Heart left ventricle (tissue), 16 donors: Measurements from ENCODE around the gene IQGAP2. TPM values are rescaled to one million over a fixed set of nuclear protein-coding genes. Genes with fewer than 3 reads are reported as not detected.

Experiments
- ATAC-seq, 4 donors: fragments of 200-7000 bp; cut with Tn5 transposase; one replicate each; pipeline ENCODE4 v1.9.1; 2020 to 2022; ENCODE audit warnings: moderate library complexity in 4 of 4, mild to moderate bottlenecking in 3 of 4, moderate number of reproducible peaks in 1 of 4
- DNase-seq, 5 donors: peaks; one replicate each; pipeline ENCODE4 v3.0.0-alpha.2; 2020
- H3K27ac ChIP-seq, 12 donors: fragments of 200-600 bp; sonication (generic) in 4 of 12; one replicate each; pipeline versions ENCODE4 v1.5.0 to v1.8.0; 2016 to 2022; ENCODE audit warnings: mild to moderate bottlenecking in 2 of 12
- H3K27me3 ChIP-seq, 9 donors: fragments of 200-600 bp; sonication (generic) in 2 of 9; one replicate each; pipeline versions ENCODE4 v1.5.1 to v1.8.0; 2016 to 2022; ENCODE audit warnings: mild to moderate bottlenecking in 3 of 9
- H3K36me3 ChIP-seq, 9 donors: fragments of 200-600 bp; sonication (generic) in 2 of 9; one replicate each; pipeline versions ENCODE4 v1.5.0 to v1.8.0; 2018 to 2022; ENCODE audit warnings: mild to moderate bottlenecking in 2 of 9
- H3K4me1 ChIP-seq, 12 donors: fragments of 200-600 bp; sonication (generic) in 4 of 12; one replicate each; pipeline versions ENCODE4 v1.5.0 to v1.8.0; 2016 to 2022; ENCODE audit warnings: mild to moderate bottlenecking in 3 of 12
- H3K4me3 ChIP-seq, 12 donors: fragments of 200-600 bp; sonication (generic) in 4 of 12; one replicate each; pipeline versions ENCODE4 v1.5.0 to v1.8.0; 2017 to 2022; ENCODE audit warnings: mild to moderate bottlenecking in 9 of 12, moderate library complexity in 4 of 12
- H3K9me3 ChIP-seq, 12 donors: fragments of 200-600 bp; sonication (generic) in 4 of 12; one replicate each; pipeline versions ENCODE4 v1.5.0 to v1.8.0; 2016 to 2022; ENCODE audit warnings: mild to moderate bottlenecking in 1 of 12
- CTCF ChIP-seq, 12 donors: fragments of 200-600 bp; sonication (generic) in 4 of 12; IDR thresholded peaks; one replicate each; pipeline versions ENCODE4 v1.5.0 to v1.8.0; 2018 to 2022; ENCODE audit warnings: antibody characterized with exemption in 12 of 12, mild to moderate bottlenecking in 5 of 12
- POLR2A ChIP-seq, 2 donors: fragments of 450-650 bp; IDR thresholded peaks; one replicate each; pipeline ENCODE4 v1.6.1; 2017; ENCODE audit warnings: antibody characterized with exemption in 2 of 2, mild to moderate bottlenecking in 2 of 2, moderate library complexity in 2 of 2
- WGBS, 4 donors: extraction: QIAGEN DNeasy Blood & Tissue Kit in 2 of 4; methylation state at CpG; one replicate each; pipeline versions ENCODE4 v1.1.5 to v1.1.7; 2013 to 2018; 5-methylcytosine and 5-hydroxymethylcytosine counted together
- intact Hi-C, 10 donors: fragments of 100-400 bp; cut with DNase I; formaldehyde crosslinking; loops; one replicate each; pipeline versions ENCODE4 v1.11.1 to v1.14.2; 2022
- polyA plus RNA-seq, 2 donors: library from polyadenylated mRNA; stranded (reverse); fragments of 200-250 nt; gene quantifications; one replicate each; pipeline ENCODE4 v1.2.3, GENCODE V29; 2013
- total RNA-seq, 9 donors: library from RNA; depleted of rRNA in 2 of 9; stranded (reverse); fragments of >200 nt in 2 of 9; fragmentation: NEBNext Ultra II Directional in 3 of 9; extraction: Animal tissue kit (Norgen Biotek cat#: 25700) in 3 of 9; gene quantifications; one replicate each; pipeline versions ENCODE4 v1.1.0 to v1.2.4, GENCODE V29; 2016 to 2023
- donor health status: ischemic (EF 13 %, LVEDD 7.1; RV severe dilation, severe dysfunction).
- donor health status: healthy with polysubstance abuse.
- donor health status: DM: no; HTN: yes; CAD: no.
- donor health status: DM: no; HTN: no; CAD: no.
- donor health status: ischemic (EF 25% LVEDD 6.9; RV normal size, moderate dysfunction).
- donor health status: ischemic (EF 25% LVEDD 5.7; RV mildly dilated, moderate dysfunction).
- donor health status: healthy.
- donor health status: DM: yes; HTN: yes; CAD: no.
- donor health status: ischemic (EF 35%, LVEDD 5.7; RV mildly dilated, moderate dysfunction).
- donor health status: nonischemic (EF 11% LVEDD 7.7; RV severe dilation, severe dysfunction).
- donor health status: DM: yes; HTN: yes; CAD: no.
- donor health status: PGD.
- donor health status: ischemic (EF 29% LVEDD 5.4; RV normal size, mild dysfunction).
- donor health status: nonischemic (EF 23%, LVEDD 6.1; RV moderate dilation, normal function).

The IQGAP2 gene
- total and polyA plus RNA-seq, 11 donors: 1.7 to 35.4 (median 6.1) TPM

- DNase-seq (no peak), ATAC-seq (no peak)
- Histone ChIP-seq H3K9me3 (no peaks in the 10 kb centered on the region), H3K27me3 (peaks cover 0 to 12% (median 4%) of the 10 kb centered on the region in 9 donors), H3K27ac (no peak overlapping the region), H3K4me3 (no peak overlapping the region), H3K36me3 (no peaks in the 10 kb centered on the region), H3K4me1 (peaks cover 0 to 37% (median 2%) of the 10 kb centered on the region in 12 donors)
- intact Hi-C loops: loop anchor here in 1 of 10 donors (10.0 kb wide), 1 partner anchor 177 kb away; no protein-coding TSS in a partner anchor
- 85 to 95% (median 93%) methylated on average over 7 of the region's 7 CpGs for WGBS, 4 donors
- TF ChIP-seq POLR2A (IDR thresholded peaks at IDR 0.05) (no peak), CTCF (IDR thresholded peaks at IDR 0.05) (no peak)
Observed at GRCh38 chr5:76408104-76408654, 5.1 kb downstream of the IQGAP2 start.

GRCh38 chr5:76412511-76412910 is 9.4 kb downstream of the IQGAP2 start:
- intact Hi-C loops: loop anchor here in 2 of 10 donors (5.0 to 10.0 kb wide), 2 partner anchors 130 to 182 kb away; no protein-coding TSS in a partner anchor
- DNase-seq (no peak), ATAC-seq (no peak)
- H3K9me3 ChIP-seq: no peaks in the 10 kb centered on the region
- peaks cover 0 to 10% (median 0%) of the 10 kb centered on the region in 12 donors for H3K4me1 ChIP-seq
- H3K27ac ChIP-seq: no peak overlapping the region
- TF ChIP-seq POLR2A (IDR thresholded peaks at IDR 0.05): no peak
- no peak for TF ChIP-seq CTCF (IDR thresholded peaks at IDR 0.05)
- H3K4me3 ChIP-seq: no peak overlapping the region
- no peaks in the 10 kb centered on the region for H3K36me3 ChIP-seq
- no peaks in the 10 kb centered on the region for H3K27me3 ChIP-seq

GRCh38 chr5:76413746-76414145 is 10.7 kb downstream of the IQGAP2 start:
- H3K4me3 ChIP-seq: no peak overlapping the region
- no peaks in the 10 kb centered on the region for H3K4me1 ChIP-seq
- no peaks in the 10 kb centered on the region for H3K36me3 ChIP-seq
- H3K27ac ChIP-seq: no peak overlapping the region
- TF ChIP-seq CTCF (IDR thresholded peaks at IDR 0.05): no peak
- TF ChIP-seq POLR2A (IDR thresholded peaks at IDR 0.05): no peak
- DNase-seq (no peak), ATAC-seq (no peak)
- no peaks in the 10 kb centered on the region for H3K27me3 ChIP-seq
- WGBS, 4 donors: 84 to 94% (median 89%) methylated on average over 5 of the region's 5 CpGs
- intact Hi-C loops: loop anchor here in 2 of 10 donors (5.0 to 10.0 kb wide), 2 partner anchors 129 to 181 kb away; no protein-coding TSS in a partner anchor
- H3K9me3 ChIP-seq: no peaks in the 10 kb centered on the region

GRCh38 chr5:76414788-76415187 is 11.7 kb downstream of the IQGAP2 start:
- Histone ChIP-seq H3K4me3 (no peak overlapping the region), H3K27me3 (no peaks in the 10 kb centered on the region), H3K27ac (no peak overlapping the region), H3K9me3 (no peaks in the 10 kb centered on the region), H3K4me1 (no peaks in the 10 kb centered on the region), H3K36me3 (no peaks in the 10 kb centered on the region)
- TF ChIP-seq POLR2A (IDR thresholded peaks at IDR 0.05) (no peak), CTCF (IDR thresholded peaks at IDR 0.05) (no peak)
- intact Hi-C loops: loop anchor here in 2 of 10 donors (5.0 to 10.0 kb wide), 2 partner anchors 128 to 180 kb away; no protein-coding TSS in a partner anchor
- ATAC-seq (no peak), DNase-seq (no peak)
- 62 to 72% (median 66%) methylated on average over 3 of the region's 3 CpGs for WGBS, 4 donors
